HG03064 (cell line): Measurements from ENCODE around the gene SLC23A2.
"Not testable (repeated sequence)": the region's sequence is repeated elsewhere in the genome, so short reads cannot be mapped to it uniquely, and the experiment has no call there.

ENCODE experiments used
- ATAC-seq: cut with Tn5 transposase; IDR thresholded peaks from one replicate; pipeline ENCODE4 v1.9.1; 2021; ENCODE audit warnings: low read depth; ENCODE audit not compliant: unreplicated experiment

Gene SLC23A2

DNA sequence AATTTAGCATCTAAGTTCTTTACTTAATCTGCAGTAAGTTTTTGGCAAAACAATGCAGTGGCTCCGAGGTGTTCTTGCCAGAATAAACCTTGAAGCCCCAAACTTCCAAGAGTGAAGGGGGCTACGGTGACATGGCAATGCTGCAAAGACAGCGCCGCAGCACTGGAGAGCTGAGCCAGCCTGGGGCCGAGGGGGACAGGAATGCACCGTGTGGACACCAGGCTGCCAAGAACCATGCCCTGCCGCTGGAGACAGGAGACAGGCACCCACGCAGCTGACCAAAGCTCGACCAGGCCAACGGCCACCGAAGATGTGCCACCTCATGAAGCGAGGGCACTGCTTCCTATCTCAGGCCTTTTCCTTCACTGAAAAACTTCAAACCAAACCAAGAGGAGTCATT lies 146.2 kb downstream of the SLC23A2 start:
- ATAC-seq, result no peak

DNA sequence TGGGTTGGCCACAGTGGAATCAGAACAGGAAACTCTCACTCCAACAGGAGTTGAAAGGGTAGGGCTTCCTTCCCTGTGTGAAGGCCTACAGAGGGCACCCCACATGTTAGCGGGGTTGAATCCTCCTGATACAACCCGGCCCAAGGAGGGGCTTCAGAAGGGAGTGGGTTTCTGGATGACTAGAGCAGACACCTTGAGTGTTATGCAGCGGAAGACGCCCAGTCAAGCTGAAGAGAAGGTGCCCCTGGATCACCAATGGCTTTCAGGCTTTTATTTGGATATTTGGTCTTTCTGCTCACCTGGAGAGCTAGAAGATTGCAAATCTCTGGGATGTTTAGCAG lies 146.8 kb downstream of the SLC23A2 start:
- ATAC-seq, result no peak

DNA sequence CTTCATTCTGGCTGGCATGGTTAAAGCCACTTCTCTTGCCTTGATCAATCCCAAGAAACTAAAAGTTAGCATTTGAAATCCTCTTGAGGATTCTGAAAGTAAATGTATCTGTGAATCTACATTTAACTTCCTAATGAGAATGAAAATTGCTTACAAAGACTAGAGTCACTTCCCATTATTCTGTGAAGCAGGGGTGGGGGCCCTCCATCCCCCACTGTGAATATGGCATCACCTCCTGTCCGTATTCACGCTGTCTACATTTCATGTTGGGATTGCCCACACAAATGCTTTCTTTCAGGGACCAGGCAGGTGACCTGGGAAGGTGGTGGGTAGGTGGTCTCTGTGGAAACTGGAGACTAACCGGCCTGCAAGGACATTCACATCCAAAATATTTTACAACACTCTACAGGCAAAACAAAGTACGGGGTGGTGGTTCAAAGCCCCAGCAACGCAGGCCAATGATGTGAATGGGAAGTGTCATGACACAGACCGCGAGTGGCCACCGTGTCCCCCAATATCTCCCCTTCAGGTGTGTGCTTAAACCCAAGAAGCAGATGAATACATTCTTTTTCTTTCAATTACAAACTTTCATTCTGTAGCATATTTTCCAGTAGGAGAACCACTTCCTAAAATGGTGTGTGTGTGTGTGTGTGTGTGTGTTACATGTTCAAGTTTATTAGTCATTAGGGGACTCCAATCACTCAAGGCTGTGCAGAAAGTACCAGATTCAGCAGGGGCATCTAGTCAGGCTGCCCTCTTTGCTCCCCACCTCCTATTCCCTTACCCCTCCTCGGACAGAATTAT lies 147.4 kb downstream of the SLC23A2 start:
- ATAC-seq, result no peak

DNA sequence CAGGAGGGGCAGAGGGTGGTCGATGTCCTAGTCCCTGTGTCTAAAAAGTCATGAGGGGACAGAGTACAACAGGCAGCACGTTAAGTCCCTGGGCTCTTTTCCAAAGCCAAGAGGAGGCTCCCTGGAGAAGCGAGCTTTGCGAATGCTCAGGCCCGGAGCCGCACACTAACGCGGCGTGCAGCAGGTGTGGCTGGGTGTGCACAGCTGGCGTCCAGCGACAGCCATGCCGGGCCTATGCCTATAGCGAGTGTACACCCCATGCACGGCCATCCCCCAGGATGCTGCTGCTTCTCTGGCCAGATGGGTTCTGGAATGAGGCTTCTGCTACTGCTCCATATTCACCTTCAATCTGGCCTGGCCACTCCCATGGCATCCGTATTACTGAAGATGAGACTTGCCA lies 148.3 kb downstream of the SLC23A2 start:
- no peak for ATAC-seq

DNA sequence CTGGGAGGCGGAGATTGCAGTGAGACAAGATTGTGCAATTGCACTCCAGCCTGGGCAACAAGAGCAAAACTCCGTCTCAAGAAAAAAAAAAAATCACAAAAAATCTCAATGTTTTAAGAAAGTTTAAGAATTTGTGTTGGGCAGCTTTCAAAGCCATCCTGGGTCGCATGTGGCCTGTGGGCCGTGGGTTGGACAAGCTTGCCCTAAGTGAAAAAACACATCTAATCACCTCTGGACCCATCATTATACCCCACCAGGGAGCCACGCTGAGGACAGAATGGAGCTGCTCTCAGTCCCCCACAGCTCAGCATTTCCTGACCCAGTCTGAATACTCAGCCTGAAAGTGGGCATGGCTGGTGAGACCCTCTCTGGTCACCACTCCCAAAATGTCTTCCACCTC lies 150.3 kb downstream of the SLC23A2 start:
- ATAC-seq, result no peak

DNA sequence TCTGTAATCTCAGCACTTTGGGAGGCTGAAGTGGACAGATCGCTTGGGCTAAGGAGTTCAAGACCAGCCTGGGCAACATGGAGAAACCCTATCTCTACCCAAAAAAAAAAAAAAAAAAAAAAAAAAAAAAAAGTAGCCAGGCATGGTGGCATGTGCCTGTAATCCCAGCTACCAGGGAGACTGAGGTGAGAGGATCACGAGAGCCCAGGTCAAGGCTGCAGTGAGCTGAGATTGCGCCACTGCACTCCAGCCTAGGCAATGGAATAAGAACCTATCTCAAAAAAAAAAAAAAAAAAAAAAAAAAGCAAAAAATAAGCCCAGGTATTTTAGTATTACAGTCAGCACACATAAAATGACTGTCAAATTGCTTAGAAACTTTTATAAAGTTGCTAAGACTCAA lies 152.5 kb downstream of the SLC23A2 start:
- ATAC-seq, result not testable (repeated sequence)

DNA sequence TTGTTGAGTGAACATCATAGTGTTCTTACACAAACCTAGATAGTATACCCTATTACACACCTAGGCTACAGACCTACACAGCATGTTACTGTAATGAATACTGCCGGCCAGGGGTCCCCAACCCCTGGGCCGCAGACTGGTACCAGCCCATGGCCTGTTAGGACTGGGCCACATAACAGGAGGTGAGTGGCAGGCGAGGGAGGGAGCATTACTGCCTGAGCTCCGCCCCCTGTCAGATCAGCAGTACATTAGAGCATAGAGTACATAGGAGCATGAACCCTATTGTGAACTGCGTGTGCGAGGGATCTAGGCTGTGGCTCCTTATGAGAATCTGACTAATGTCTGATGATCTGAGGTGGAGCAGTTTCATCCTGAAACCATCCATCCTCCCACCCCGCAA lies 153.3 kb downstream of the SLC23A2 start:
- no peak for ATAC-seq

DNA sequence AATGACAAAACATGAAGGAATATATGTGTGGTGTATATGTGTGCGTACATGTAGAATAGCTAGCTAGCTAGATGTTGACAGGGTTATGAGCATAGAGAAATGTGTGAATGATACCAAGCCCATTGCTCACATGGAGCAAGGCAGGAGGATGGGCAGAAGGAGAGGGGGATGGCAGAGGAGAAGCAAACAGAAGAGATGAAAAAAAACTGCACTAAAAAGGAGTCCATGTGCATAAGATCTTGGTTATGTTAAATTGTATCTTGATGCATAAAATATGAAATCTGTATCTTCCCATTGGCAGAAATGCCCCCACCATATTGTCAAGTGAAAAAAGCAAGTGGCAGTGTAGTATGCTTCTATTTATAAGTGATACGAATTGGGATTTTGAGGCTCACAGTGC lies 154.5 kb downstream of the SLC23A2 start:
- no peak for ATAC-seq

DNA sequence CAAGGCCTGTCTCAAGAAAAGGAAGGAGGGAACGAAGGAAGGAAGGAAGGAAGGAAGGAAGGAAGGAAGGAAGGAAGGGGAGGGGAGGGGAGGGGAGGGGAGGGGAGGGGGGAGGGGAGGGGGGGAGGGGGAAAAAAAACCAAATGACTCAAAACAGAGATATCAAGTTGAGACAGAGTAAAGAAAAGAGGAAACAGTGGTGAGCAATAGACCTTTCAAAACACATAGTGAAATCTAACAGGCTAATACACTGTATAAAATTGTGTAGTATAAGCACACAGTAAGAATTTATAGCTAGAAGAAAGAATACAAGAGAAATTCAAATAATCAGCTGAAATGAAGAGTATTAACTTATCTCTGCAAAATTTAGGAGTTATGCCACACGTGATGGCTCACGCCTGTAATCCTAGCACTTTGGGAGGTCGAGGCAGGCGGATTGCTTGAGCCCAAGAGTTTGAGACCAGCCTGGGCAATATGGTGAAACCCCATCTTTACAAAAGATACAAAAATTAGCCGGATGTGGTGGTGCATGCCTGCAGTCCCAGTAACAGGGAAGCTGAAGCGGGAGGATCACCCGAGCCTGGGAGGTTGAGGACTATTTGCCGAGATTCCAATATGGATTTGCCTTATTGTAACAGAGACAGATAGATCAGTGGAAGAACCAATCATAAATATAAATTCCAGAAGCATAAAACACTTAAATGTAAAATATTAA lies 156.4 kb downstream of the SLC23A2 start:
- ATAC-seq, result no peak

DNA sequence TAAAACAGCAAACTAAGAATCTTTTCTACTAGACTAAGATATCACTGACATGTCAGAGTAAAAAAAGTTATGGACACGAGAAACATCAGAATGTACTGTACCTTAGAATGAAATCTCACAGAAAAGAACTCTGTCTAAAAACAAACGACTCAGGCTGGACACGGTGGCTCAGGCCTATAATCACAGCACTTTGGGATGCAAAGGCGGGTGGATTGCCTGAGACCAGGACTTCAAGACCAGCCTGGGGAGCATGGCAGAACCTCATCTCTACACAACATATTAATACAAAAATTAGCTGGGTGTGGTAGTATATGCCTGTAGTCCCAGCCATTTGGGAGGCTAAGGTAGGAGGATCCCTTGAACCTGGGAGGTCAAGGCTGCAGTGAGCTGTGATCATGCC lies 157.0 kb downstream of the SLC23A2 start:
- no peak for ATAC-seq

DNA sequence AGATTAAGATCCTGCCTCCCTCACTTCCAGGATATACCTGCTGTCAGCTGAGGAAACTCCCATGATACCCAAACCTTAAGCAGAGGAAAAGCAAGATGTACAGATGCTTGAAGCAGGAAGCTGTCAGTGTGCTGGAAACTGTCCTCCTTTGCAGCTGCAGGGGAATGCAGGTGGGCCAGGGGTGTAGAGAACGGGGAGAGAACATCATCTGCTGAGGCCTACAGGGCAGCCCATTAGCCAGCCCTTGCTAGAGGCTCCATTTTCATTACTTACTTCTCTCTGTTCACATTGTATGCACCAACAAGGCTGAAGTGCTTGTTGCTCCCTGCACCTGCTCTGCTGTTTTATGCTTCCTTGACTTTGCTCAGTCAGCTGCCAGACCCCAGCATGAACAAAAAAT lies 160.5 kb downstream of the SLC23A2 start:
- ATAC-seq, result no peak

DNA sequence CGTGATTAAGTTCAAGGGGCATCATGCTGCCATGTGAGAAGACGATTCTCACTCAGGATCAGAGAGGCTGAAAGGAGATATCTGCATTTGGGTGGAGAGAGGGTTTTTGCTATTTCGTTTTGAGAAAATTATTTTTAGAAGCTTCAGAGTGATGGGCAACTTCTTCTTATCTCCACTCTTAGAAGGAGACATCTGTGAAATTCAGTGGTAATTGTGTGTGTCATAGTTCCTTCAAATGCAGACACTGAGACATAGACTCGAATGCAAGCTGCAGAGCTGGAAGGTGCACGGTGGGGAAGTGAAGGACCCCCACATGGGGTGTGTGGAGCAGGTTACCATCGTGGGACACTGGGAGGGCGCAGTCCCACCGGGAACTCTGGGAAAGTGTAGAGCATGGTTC lies 162.8 kb downstream of the SLC23A2 start:
- ATAC-seq, result no peak

DNA sequence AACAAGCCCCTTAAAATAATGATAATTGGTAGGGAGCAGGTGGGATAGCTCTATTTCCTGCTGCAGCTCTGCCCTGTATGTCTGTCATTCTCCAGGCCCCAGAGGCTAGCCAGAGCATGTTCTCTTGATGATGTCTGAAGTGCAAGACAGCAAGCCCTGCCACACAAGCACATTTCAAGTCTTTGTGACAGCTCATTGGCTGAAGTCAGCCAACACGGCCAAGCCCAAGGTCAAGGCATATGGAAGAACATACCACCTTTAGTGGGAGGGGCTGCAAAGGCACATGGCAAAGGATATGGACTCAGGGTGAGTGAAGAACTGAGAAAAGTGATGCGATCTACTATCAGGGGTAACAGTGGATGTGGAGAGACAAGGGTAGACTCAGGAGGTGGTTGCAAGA lies 163.6 kb downstream of the SLC23A2 start:
- ATAC-seq, result no peak

DNA sequence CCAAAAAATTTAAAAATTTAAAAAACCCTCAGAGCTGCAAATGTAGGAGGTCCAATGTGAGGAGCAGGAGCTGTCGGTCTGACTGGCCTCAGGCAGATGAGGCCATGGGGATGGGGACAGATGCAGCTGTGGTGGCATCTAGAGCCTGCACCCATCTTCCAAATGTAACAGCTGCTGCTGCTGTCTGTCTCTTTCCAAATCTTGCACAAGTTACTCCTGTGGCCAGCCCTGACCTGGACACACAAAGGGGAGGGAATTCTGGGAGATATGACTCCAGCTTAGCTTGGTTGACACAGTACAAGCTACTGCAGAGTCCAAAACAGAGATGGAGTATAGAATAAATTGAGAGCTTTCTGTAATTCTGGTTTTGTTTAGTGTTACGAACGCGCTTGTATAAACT lies 164.4 kb downstream of the SLC23A2 start:
- no peak for ATAC-seq

DNA sequence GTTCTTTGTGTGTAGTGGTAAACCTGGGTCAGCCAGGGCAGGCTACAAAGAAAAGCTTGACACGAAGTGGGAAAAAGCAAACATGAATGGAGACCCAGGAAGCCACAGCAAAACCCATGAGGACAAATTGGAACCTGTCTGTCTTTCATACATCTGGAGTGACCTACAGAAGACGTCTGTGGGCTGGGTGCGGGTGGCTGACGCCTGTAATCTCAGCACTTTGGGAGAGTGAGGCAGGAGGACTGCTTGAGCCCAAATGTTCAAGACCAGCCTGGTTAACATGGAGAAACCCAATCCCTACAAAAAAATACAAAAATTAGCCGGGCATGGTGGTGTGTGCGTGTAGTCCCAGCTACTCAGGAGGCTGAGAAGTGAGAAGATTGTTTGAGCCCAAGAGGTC lies 164.8 kb downstream of the SLC23A2 start:
- no peak for ATAC-seq

DNA sequence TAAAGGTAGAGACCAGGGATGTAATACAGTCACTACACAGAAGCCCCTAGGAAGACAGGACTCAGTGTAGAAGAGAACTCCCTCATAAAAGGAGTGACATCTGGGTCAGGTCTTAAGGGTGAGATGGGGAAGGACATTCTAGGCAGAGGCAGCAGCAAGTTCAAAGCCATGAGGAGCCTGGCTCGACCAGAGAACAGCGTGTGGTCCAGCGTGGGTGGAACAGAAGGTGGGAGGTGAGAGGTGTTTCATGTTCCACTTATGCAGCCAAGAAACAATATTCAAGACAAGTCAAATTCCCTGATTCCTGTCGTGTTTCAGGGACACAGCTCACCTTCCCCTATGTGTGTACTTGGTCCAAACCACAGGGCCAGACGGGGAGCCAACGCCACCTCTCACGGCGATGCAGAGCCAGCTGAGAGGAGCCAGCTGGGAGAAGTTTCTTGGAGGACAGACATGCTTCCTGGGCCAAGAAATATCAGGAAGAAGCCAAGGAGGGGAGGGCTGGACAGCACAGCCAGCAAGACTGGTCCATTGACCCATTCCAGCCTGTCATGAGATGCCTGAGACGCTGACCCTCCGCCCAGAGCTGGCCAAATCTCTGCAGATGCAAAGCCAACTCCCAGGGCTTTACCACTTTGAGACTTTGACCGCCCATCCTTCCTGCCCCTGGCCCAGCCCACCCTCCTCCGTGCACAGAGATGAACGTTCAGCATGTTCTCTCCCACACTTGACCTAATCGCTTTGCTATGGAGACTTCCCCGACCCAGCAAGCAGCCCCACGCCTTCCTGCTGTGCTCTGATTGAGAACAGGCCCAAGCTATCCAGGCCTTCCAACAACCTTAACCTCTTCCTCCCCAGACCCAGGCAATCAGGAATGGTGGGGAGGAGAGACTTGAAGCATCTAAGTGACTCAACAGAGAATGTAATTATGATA lies 165.8 kb downstream of the SLC23A2 start:
- no peak for ATAC-seq

DNA sequence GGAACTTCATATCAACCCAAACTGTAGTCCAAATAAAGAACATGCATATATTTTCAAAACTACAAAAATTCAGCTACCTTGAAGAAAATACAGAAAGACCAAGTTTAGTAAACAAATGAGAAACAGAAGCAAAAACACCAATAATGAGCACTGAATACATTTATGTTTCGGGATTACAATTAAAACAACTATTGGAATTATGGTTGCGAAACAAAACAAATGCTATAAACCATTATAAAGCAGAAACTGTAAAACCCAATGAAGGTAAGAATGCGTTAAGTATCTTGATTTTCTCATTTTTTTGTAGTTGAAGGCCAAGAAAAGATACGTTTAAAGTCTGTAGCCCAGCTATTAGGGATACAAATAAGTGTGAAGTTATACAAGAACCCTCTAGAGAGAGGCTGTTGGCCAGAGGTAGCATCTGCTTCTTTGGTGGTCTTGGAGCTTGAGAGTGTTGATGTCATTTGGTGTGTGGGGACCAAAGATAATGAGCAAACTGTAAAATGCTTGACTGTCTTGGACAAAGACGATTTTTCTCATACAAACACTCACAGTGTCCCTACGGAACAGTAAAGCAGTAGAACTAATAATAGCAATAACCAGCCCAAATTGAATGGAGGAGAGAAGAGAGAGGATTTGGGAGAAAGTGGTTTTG lies 168.1 kb downstream of the SLC23A2 start:
- ATAC-seq, result no peak

DNA sequence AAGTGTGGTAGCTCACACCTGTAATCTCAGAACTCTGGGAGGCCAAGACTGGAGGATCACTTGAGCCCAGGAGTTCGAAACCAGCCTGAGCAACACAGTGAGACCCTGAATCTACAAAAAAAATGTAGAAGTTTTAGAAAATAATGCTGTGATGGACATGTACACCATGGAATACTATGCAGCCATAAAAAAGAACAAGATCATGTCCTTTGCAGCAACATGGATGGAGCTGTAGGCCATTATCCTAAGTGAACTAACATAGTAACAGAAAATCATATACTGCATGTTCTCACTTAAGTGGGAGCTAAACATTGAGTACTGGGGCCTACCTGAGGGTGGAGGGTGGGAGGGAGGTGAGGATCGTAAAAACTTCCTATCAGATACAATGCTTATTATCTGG lies 168.8 kb downstream of the SLC23A2 start:
- no peak for ATAC-seq

DNA sequence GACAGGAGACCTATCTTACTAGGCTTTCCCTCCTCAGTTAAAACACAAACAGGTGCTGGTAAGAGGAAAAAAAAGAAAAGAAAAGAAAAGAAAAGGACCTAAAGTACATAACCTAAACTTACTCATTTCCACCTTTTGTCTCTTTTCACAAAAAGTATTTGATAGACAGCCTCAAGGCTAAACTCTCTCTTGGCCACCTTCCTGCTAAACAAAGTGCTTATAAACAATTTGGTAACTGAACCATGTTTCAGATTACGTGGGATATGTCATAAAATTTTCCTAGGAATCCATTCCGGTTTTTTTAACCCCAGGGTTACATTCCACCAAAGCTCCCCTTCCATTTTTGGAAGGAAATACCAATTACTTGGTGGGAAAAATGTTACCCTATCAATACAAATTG lies 170.6 kb downstream of the SLC23A2 start:
- no peak for ATAC-seq

DNA sequence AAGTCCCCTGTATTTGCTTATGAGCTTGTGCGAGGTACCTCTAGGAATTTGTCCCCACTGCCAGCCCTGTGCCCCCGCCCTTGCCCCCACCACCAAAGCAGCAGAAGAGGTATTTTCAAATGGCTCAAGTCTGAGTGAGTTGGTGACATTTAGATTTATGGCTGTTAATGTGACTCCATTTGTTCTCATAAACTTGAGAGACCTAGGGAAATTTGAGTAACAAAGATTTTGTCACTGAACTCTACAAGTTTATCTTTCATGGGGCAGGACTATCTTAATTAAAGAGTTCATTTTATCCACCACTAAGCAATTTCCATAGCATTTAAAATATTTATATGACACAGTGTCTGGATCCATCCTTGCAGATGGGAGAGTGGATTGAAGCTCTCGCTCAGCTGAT lies 171.1 kb downstream of the SLC23A2 start:
- no peak for ATAC-seq
